Measurements from ENCODE around the gene RCAN3.

Gene RCAN3

GRCh38 chr1:24551290-24551959, 48.8 kb downstream of the RCAN3 start:
- DNase-seq (ENCODE audit: low read depth in 2 of 2) = no peak

GRCh38 chr1:24551960-24552571, 49.4 kb downstream of the RCAN3 start:
- no peak for DNase-seq (ENCODE audit: low read depth in 2 of 2)

GRCh38 chr1:24553931-24554330, 51.3 kb downstream of the RCAN3 start:
- no peak for DNase-seq (ENCODE audit: low read depth in 2 of 2)

- DNase-seq (ENCODE audit: low read depth in 2 of 2) = no peak
Measured at GRCh38 chr1:24554714-24555113, 52.1 kb downstream of the RCAN3 start.

GRCh38 chr1:24555591-24556413, 53.2 kb downstream of the RCAN3 start, which contains the start of gene NCMAP:
Gene NCMAP, plus strand, starts transcription at chr1:24556087. Its CDS starts 39,344 bp downstream, at chr1:24595431.
- DNase-seq (ENCODE audit: low read depth in 2 of 2) = peak in 1 of 2 donors; percentile 11

- DNase-seq (ENCODE audit: low read depth in 2 of 2) = no peak
Measured at GRCh38 chr1:24556414-24556795, 53.8 kb downstream of the RCAN3 start.

- no peak for DNase-seq (ENCODE audit: low read depth in 2 of 2)
Measured at GRCh38 chr1:24557220-24557619, 54.6 kb downstream of the RCAN3 start.

- DNase-seq (ENCODE audit: low read depth in 2 of 2) = no peak
Measured at GRCh38 chr1:24557711-24558131, 55.1 kb downstream of the RCAN3 start.

GRCh38 chr1:24558455-24558854, 55.8 kb downstream of the RCAN3 start:
- DNase-seq (ENCODE audit: low read depth in 2 of 2) = no peak

- no peak for DNase-seq (ENCODE audit: low read depth in 2 of 2)
Measured at GRCh38 chr1:24558902-24559791, 56.5 kb downstream of the RCAN3 start.

- no peak for DNase-seq (ENCODE audit: low read depth in 2 of 2)
Measured at GRCh38 chr1:24560361-24560760, 57.7 kb downstream of the RCAN3 start.

GRCh38 chr1:24562625-24563024, 60.0 kb downstream of the RCAN3 start:
- DNase-seq (ENCODE audit: low read depth in 2 of 2) = no peak

- no peak for DNase-seq (ENCODE audit: low read depth in 2 of 2)
Measured at GRCh38 chr1:24564695-24565094, 62.1 kb downstream of the RCAN3 start.

- no peak for DNase-seq (ENCODE audit: low read depth in 2 of 2)
Measured at GRCh38 chr1:24566236-24566867, 63.7 kb downstream of the RCAN3 start.

GRCh38 chr1:24567792-24568388, 65.3 kb downstream of the RCAN3 start:
- no peak for DNase-seq (ENCODE audit: low read depth in 2 of 2)

GRCh38 chr1:24568475-24568874, 65.8 kb downstream of the RCAN3 start:
- no peak for DNase-seq (ENCODE audit: low read depth in 2 of 2)

GRCh38 chr1:24570265-24571125, 67.9 kb downstream of the RCAN3 start:
- DNase-seq (ENCODE audit: low read depth in 2 of 2) = no peak

GRCh38 chr1:24572301-24572700, 69.7 kb downstream of the RCAN3 start:
- no peak for DNase-seq (ENCODE audit: low read depth in 2 of 2)

GRCh38 chr1:24575905-24576587, 73.4 kb downstream of the RCAN3 start:
- DNase-seq (ENCODE audit: low read depth in 2 of 2) = no peak
